Mucosa of gallbladder (tissue), 1 donor: Measurements from ENCODE around the gene RBM26. TPM values are rescaled to one million over a fixed set of nuclear protein-coding genes. Genes with fewer than 3 reads are reported as not detected.

Source experiments
- DNase-seq: peaks from one replicate; pipeline ENCODE4 v3.0.0-alpha.2; 2020; ENCODE audit warnings: low spot score
- total RNA-seq: library from RNA; stranded (reverse); gene quantifications from one replicate; pipeline ENCODE4 v1.2.1, GENCODE V29; 2021
- donor health status: DM: no; HTN: no; CAD: no.

RBM26 gene
- 29.7 TPM for total RNA-seq

DNA sequence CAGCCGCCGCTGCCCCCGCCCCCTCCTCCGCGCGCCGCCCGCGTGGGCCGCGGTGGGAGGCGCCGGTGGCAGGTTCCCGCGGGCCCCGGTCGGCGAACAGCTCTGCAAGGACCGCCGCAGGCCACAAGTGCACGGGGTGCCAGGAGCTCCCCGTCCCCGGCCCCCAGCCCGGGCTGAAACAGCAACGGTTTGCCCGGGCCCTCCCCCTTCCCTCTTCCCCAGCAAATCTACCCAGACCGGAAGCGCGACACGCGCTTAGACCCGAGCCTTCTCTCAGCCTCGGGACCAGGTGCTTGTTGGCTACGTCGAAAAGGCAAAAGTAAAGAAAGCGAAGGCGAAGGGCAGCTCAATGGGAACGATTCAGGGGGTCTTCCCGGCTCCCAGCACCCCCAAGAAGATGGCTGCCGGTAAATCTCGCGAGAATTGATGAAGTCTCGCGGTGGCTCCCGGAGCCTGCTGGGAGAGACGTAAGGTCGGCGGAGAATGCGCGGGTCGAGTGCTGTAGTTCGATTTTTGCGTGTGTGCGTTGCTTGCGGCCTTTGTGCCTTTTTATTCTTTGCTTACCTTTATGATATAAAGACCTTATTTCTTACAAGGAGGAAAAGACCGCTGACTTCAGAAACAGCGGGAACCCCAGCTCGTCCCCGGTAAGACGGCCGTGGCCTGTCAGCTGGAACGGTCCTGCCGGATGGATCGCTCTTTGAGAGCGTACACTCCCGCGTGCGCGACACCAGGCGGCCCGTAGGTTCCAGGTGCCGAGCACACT is at the start of gene RBM26:
TSS of gene RBM26 (minus strand) at position 425 of the 766 bp plus-strand sequence. CDS start 481 bp downstream, outside the sequence.
- peak; percentile 96 for DNase-seq

- DNase-seq = no peak
These were observed 49.3 kb upstream of the RBM26 start for GRCh38 chr13:79455331-79455730.

DNA sequence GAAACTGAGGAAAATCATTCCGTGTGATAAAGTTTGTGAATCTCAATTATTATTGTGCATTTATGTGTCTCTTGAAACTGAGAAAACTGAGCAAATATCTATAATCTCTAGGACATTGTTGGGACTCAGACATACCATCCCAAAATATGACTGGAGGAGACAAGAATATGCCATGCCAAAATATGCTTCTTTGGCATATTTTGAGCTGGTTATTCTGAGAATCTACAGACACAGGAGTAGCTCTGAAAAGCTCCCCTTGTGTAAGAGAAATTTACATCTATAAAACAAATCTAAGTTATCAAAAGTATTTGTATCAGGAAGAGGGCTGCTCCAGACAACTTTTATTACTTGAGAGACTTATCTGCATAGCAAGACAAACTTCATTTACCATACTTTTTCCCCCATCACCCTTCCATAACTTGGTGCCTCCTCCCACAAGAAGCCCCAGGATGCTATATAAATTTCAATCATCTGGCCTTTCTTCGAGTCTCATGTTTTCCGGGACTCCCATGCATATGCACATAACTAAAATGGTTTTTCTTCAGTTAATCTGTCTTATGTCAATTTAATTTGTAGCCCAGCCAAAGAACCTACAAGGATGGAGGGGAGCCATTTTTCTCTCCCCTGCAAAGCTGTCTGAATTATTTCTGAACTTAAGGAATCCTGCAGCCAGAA is 46.3 kb upstream of the RBM26 start:
- DNase-seq = no peak

DNA sequence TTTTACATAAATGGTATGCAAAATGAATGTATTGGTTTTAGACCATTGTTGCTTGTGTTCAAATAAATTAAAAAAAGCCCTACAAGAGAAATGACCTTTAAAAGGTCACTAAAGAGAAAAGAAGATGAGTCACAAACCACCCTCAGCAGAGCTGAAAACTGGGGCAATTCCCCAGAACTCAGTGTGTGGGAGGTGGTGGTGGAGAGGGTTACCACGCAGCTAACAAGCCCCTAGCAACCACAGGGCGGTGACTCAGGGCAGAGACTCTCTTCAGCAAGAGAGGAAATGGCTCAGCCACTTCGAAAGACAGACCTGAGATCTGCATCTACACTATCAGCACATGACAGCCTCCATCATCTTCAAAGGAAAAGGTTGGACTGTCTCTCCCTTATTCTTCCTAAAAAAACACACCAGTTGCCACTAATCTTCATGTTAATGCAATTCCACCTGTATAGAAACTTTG is 45.5 kb upstream of the RBM26 start:
- DNase-seq = peak; percentile 19

DNA sequence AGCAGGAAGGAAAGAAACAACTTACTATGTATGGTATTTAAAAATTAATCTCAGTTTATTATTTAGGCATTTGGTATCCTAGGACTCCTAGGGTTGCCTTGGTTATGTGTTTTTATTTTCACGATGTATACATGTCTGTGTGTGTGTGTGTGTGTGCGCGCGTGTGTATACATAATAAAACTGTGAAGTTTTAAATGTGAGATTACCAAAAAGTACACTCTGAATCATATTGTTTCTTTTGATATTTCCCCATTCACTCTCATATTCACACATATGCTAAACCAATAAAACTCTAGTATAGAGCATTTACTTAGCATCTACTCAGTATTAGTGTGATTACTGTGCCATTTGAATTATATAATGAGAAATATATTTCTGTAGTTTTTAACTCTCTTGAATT is 44.1 kb upstream of the RBM26 start:
- no peak for DNase-seq

DNA sequence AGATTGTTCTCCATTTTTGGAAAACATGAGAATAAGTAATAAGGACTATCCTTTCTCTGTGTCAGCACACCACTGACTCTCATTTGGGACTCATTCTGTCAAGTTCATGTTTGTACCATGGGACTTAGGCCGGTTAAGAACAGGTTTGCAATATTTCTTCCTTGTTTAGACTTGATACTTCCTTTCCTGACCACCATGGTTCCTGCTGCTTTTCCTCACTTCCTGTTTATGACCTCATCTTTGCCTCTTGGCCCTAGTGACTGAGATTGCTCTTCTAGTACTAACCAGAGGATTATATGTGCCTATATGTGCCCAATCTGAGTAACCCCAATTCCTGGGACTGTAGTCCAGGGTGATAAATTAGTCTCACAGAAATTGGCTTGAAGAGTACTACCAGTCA is 42.4 kb upstream of the RBM26 start:
- no peak for DNase-seq

DNA sequence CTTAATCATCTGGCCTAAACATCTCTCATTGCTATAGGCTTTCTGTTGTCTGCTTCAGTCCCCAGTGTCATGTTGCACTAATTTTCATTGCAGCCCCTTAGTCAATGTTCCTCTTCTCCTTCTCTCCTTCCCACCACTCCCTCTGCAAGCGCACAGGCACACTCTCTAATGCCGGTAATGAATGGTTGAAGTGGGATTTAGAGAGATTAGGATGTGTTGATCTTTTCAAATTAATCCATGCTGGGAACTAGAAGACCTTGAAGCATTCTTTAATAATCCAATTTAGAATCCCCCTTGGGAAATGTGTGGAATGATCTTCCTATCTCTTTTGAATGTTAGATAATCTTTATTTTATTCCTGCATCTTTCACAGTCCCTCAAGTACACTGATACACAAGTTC is 41.7 kb upstream of the RBM26 start:
- no peak for DNase-seq

DNA sequence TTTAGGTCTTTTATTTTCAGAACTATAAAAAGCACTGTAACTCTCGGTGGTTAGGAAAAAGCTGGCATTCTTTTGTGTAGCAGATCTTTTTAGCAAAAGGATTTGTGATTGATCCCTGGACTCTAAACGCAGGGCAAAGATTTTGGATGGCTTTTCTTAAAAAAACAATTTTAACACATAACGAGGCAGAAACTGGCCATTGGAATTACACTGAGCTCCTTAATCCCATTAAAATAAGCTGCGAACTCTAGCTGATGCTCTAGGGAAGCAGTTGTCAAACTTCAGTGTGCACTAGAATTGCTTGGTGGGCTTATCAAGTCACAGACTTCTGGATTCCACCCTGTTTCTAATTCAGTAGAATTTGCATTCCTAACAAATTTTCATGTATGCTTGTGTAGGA is 41.1 kb upstream of the RBM26 start:
- DNase-seq = no peak

- no peak for DNase-seq
These were observed 40.1 kb upstream of the RBM26 start for GRCh38 chr13:79445968-79446645.

DNA sequence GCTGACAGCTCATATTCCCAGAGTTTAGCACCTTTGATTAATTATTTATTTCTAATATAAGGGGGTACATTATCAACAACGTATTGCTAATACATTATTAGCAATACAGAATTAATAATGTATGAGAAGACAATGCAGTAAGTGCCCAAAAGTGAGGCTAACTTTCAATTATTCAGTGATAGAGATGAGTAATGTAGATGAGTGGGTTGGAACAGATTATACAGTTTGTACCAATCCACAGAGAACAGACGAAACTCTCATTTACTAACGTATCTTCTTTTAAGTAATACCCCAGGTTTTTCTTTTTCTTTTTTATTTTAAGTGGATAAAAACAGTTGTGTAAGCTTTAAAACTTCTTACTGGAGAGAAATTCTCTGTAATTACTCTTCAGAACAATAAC is 36.7 kb upstream of the RBM26 start:
- no peak for DNase-seq

GRCh38 chr13:79442221-79442620 is 36.2 kb upstream of the RBM26 start:
- DNase-seq = no peak

DNA sequence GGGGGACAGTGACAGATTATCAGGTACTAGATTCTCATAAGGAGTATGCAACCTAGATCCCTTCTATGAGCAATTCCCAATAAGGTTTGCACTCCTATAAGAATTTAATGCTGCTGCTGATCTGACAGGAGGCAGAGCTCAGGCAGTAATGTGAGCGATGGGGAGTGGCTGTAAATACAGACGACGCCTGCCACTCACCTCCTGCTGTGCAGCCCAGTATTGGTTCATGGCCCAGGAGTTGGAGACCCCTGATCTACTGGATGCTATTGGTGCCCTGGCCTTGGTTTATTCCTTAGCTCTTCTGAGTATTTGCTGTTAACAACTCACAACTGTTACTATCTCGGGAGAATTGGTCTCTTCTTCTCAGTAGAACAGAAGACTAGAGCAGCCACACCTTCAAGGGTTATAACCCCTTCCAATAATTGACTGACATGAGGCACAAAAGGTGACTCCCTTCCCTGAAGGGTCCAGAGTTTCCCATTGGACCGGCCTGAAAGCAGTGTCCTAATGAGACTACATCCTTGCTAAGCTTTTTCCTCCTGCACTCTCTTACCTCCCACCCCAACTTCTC is 35.0 kb upstream of the RBM26 start:
- DNase-seq = no peak

DNA sequence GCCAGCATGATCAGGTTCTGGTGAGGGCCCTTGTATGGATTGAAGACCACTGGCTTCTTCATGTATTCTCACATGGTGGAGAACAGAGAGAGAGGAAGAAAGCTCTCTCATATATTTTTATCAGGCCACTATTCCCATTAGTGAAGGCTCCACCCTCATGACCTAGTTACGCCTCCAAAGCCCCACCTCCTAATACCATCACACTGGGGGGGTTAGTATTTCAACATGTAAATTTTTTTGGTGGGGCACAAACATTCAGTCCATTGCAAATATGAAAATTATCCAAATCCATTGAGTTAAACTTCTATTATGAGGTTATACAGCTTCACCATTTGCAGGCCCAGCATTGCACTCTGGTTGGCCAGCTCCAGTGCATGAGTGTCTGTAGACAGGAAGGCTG is 33.2 kb upstream of the RBM26 start:
- DNase-seq = no peak

- no peak for DNase-seq
These were observed 29.5 kb upstream of the RBM26 start for GRCh38 chr13:79435561-79435990.

- no peak for DNase-seq
These were observed 28.5 kb upstream of the RBM26 start for GRCh38 chr13:79434556-79434955.

DNA sequence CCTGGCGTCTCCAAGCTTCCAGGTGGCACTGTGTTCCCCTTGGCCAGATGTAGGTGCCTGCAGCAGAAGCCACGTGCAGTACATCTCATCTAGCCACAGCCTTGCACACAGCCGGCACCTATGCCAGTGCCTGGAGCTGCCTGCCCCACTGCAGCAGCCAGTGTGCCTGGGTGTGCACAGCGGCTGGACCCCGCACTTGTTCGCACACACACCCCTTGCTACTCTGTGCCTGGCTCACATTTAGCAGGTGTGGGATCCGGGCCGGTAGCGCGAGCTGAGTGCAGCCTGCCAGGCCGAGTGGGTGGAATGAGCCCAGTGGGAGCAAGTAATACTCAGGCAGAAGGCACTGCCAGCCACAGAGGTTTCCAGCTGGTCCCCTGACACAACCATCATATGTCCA is 26.9 kb upstream of the RBM26 start:
- DNase-seq = no peak

GRCh38 chr13:79432086-79432485 is 26.0 kb upstream of the RBM26 start:
- no peak for DNase-seq

DNA sequence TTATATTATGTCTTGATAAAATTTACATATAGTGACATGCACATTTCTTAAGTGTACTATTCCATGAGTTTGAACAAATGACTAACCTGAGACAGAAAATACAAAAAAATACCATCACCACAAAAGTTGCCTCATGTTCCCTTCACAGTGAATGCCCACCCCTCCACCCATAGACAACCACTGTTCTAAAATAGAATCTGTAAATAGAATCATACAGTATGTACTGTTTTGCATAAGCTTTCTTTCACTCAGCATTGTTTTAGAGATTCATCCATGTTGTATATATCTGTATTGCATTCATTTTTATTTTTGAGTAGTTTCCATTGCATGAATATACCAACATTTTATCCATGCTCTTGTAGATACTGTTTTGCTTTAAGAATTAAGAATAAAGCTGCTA is 23.3 kb upstream of the RBM26 start:
- DNase-seq = no peak

DNA sequence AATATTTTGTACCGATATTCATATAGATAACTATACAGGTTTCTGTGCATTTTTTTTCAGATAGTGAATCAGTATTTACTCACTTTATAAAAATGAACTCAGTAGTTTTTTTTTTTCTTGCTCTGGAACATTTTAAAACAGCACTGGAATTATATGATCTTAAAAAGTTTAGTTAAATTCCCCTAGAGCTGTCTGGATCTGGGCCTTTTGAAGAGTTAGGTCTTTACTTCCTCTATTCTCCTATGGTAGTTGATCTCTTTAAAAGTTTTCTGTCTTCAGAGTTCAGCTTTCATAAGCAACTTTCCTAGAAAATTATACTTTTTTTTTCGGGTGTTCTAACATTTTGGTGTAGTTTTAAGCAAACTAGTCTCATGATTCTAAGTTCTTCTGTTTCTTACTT is 21.8 kb upstream of the RBM26 start:
- no peak for DNase-seq

- DNase-seq = no peak
These were observed 21.2 kb upstream of the RBM26 start for GRCh38 chr13:79427265-79427664.

GRCh38 chr13:79423801-79424642 is 18.0 kb upstream of the RBM26 start:
- DNase-seq = no peak
